Measurements from ENCODE around the gene HSF5. TPM values are rescaled to one million over a fixed set of nuclear protein-coding genes. Genes with fewer than 3 reads are reported as not detected.

HSF5 gene
- total and polyA plus RNA-seq, 2 of the 13 experiments (the other 11 are each of a cell fraction or from before 2014, with no cell fraction given) = not detected

DNA sequence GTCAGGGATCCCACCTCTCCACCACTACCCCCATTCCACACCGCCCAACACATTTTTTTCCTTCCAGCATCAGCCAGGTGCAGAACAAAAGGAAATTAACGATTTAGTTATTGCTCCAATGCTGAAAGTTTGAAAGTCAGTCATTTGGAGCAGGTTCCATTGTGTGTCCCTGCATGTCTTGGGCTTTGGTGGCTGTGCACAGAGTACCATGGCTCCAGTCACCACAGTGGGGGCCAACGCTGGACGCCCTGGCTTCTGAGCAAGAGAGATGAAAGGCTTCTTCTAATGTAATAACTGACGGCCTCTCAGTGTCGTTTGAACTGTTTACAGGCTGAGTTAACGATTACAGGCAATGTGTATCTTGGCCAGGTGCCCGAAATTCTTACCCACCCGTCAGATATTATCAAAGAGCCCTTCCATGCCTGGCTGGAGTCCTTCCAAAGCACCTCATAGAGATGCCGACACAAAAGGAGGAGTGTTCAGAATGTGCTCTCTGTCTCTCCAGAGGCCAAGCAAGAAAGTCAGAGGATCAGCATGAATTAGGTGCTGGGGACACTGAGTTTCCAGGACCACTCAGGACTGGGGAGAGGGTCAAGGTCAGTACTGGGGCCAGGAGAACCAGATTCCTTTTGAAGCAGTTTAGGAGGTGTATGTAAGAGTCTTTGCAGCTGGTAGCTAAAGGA, 96.8 kb downstream of the HSF5 start (continued):
- TF ChIP-seq ZNF362 (CRISPR knock-in tag; IDR thresholded peaks at IDR 0.05; ENCODE audit: borderline replicate concordance) = peak; percentile 85
- peak; percentile 90 for TF ChIP-seq HIC2 (CRISPR knock-in tag; IDR thresholded peaks at IDR 0.05; ENCODE audit: low read depth)
- peak; percentile 71; the same call in 1 of the 2 replicates for TF ChIP-seq RFXANK (CRISPR knock-in tag; IDR thresholded peaks at IDR 0.05)
- TF ChIP-seq, protein P1, sequence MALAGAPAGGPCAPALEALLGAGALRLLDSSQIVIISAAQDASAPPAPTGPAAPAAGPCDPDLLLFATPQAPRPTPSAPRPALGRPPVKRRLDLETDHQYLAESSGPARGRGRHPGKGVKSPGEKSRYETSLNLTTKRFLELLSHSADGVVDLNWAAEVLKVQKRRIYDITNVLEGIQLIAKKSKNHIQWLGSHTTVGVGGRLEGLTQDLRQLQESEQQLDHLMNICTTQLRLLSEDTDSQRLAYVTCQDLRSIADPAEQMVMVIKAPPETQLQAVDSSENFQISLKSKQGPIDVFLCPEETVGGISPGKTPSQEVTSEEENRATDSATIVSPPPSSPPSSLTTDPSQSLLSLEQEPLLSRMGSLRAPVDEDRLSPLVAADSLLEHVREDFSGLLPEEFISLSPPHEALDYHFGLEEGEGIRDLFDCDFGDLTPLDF (CRISPR knock-in tag; IDR thresholded peaks at IDR 0.05) = peak; percentile 71; the same call in 1 of the 2 replicates
- TF ChIP-seq MYC (CRISPR knock-in tag; IDR thresholded peaks at IDR 0.05; ENCODE audit: borderline replicate concordance) = peak; percentile 89; the same call in 1 of the 2 replicates
- TF ChIP-seq PBX2 (CRISPR knock-in tag; IDR thresholded peaks at IDR 0.05) = peak; percentile 61; the same call in 1 of the 2 replicates
- TF ChIP-seq AHR (CRISPR knock-in tag; IDR thresholded peaks at IDR 0.05) = peak; percentile 90
- TF ChIP-seq, protein P2, sequence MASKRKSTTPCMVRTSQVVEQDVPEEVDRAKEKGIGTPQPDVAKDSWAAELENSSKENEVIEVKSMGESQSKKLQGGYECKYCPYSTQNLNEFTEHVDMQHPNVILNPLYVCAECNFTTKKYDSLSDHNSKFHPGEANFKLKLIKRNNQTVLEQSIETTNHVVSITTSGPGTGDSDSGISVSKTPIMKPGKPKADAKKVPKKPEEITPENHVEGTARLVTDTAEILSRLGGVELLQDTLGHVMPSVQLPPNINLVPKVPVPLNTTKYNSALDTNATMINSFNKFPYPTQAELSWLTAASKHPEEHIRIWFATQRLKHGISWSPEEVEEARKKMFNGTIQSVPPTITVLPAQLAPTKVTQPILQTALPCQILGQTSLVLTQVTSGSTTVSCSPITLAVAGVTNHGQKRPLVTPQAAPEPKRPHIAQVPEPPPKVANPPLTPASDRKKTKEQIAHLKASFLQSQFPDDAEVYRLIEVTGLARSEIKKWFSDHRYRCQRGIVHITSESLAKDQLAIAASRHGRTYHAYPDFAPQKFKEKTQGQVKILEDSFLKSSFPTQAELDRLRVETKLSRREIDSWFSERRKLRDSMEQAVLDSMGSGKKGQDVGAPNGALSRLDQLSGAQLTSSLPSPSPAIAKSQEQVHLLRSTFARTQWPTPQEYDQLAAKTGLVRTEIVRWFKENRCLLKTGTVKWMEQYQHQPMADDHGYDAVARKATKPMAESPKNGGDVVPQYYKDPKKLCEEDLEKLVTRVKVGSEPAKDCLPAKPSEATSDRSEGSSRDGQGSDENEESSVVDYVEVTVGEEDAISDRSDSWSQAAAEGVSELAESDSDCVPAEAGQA (IDR thresholded peaks at IDR 0.05; ENCODE audit: low read depth) = peak; percentile 60; the same call in 1 of the 2 replicates
- TF ChIP-seq, protein P2 (CRISPR knock-in tag; IDR thresholded peaks at IDR 0.05; ENCODE audit: borderline replicate concordance) = peak; percentile 99; the same call in 1 of the 2 replicates
- TF ChIP-seq, protein P3, sequence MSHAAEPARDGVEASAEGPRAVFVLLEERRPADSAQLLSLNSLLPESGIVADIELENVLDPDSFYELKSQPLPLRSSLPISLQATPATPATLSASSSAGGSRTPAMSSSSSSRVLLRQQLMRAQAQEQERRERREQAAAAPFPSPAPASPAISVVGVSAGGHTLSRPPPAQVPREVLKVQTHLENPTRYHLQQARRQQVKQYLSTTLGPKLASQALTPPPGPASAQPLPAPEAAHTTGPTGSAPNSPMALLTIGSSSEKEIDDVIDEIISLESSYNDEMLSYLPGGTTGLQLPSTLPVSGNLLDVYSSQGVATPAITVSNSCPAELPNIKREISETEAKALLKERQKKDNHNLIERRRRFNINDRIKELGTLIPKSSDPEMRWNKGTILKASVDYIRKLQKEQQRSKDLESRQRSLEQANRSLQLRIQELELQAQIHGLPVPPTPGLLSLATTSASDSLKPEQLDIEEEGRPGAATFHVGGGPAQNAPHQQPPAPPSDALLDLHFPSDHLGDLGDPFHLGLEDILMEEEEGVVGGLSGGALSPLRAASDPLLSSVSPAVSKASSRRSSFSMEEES (CRISPR knock-in tag; IDR thresholded peaks at IDR 0.05) = peak; percentile 84
- TF ChIP-seq RAD51 (IDR thresholded peaks at IDR 0.05; ENCODE audit: borderline replicate concordance) = no peak
- TF ChIP-seq ZFP37 (CRISPR knock-in tag; IDR thresholded peaks at IDR 0.05; ENCODE audit: borderline replicate concordance) = peak; percentile 90; the same call in 1 of the 2 replicates
- TF ChIP-seq ISL2 (CRISPR knock-in tag; IDR thresholded peaks at IDR 0.05) = peak; percentile 100
- TF ChIP-seq MAFG (CRISPR knock-in tag; IDR thresholded peaks at IDR 0.05) = no peak
- peak; percentile 88 for TF ChIP-seq YEATS2 (CRISPR knock-in tag; IDR thresholded peaks at IDR 0.05; ENCODE audit: borderline replicate concordance)
- peak; percentile 88; the same call in 1 of the 2 replicates for TF ChIP-seq ZBTB8A (CRISPR knock-in tag; IDR thresholded peaks at IDR 0.05; ENCODE audit: borderline replicate concordance, low read depth)

Data from HepG2 (cell line).